Measurements from ENCODE around the gene SH3RF1. TPM values are rescaled to one million over a fixed set of nuclear protein-coding genes. Genes with fewer than 3 reads are reported as not detected.

Gene SH3RF1
- total RNA-seq, 1 experiment from 2014 or later, result 15.3 TPM

GRCh38 chr4:169248645-169249044 lies 22.1 kb downstream of the SH3RF1 start:
- no peak overlapping the region for H2AFZ ChIP-seq (ENCODE audit: low read length)
- Mint-ChIP-seq H3K9me3 (peaks cover 0 to 3% of the 10 kb centered on the region in 2 experiments; a peak in 1 of 5 replicates), H3K27ac (no peak overlapping the region), H3K4me3 (no peak overlapping the region), H3K36me3 (ENCODE audit: insufficient read depth in 1 of 3, low read depth in 3 of 3) (peaks cover 3 to 10% (median 9%) of the 10 kb centered on the region in 3 experiments; a peak in 6 of 7 replicates), H3K4me1 (peaks cover 52 to 61% of the 10 kb centered on the region in 2 experiments), H3K27me3 (ENCODE audit: low read depth) (no peaks in the 10 kb centered on the region)
- no peak overlapping the region for H3K56ac ChIP-seq (ENCODE audit: insufficient read length, low read depth, low read length)
- peaks cover 13% of the 10 kb centered on the region; the same call in 1 of the 2 replicates for H3K79me2 ChIP-seq (ENCODE audit: insufficient read depth, low read length)
- no peaks in the 10 kb centered on the region for H4K20me1 ChIP-seq (ENCODE audit: control insufficient read depth, insufficient read depth, insufficient read length)
- no peak overlapping the region for H3K18ac ChIP-seq (ENCODE audit: insufficient read length, low read depth, low read length)
- H3K14ac ChIP-seq (ENCODE audit: insufficient read depth, low read length), result no peak overlapping the region
- no peak overlapping the region for H4K5ac ChIP-seq (ENCODE audit: insufficient read length, low read depth, low read length)
- no peak overlapping the region for H4K91ac ChIP-seq (ENCODE audit: insufficient read length, low read depth, low read length)
- WGBS (ENCODE audit: extremely low coverage, insufficient read length, low lambda C conversion rate), result no CpG with 5 or more reads among the region's 8 CpGs
- no peak overlapping the region for H3K4ac ChIP-seq (ENCODE audit: low read depth, low read length)
- no peak overlapping the region for H2BK5ac ChIP-seq (ENCODE audit: insufficient read length, low read length)
- no peak overlapping the region for H2BK20ac ChIP-seq (ENCODE audit: low read depth, low read length, poor library complexity, severe bottlenecking)
- H3K9ac ChIP-seq (ENCODE audit: extremely low read depth, insufficient read length, low read length), result no peak overlapping the region
- H3T11ph ChIP-seq (ENCODE audit: low read length), result no peak overlapping the region
- no peak for DNase-seq
- H2BK15ac ChIP-seq (ENCODE audit: low read depth, low read length), result no peak overlapping the region
- H3K4me2 ChIP-seq (ENCODE audit: insufficient read depth, insufficient read length, low read length), result no peak overlapping the region
- peaks cover 11% of the 10 kb centered on the region; the same call in 1 of the 2 replicates for H3K4me1 ChIP-seq (ENCODE audit: insufficient read depth, low read length)
- no peak overlapping the region for H2AK5ac ChIP-seq (ENCODE audit: insufficient read length, low read length)
- no peaks in the 10 kb centered on the region for H3K79me1 ChIP-seq (ENCODE audit: insufficient read depth, low read depth, low read length, poor library complexity, severe bottlenecking)
- H3K27me3 ChIP-seq (ENCODE audit: insufficient read depth, low read length), result no peaks in the 10 kb centered on the region
- no peaks in the 10 kb centered on the region for H3K23me2 ChIP-seq (ENCODE audit: insufficient read length, low read depth, low read length, poor library complexity, severe bottlenecking)
- no peak overlapping the region for H3K27ac ChIP-seq (ENCODE audit: insufficient read length, low read depth, low read length)
- no peak overlapping the region for H2BK120ac ChIP-seq (ENCODE audit: low read depth, low read length, poor library complexity, severe bottlenecking)
- TF ChIP-seq CTCF (conservative IDR thresholded peaks at IDR 0.05), result no peak
- H4K8ac ChIP-seq (replicated peaks; ENCODE audit: insufficient read length, low read depth, low read length), result no peak overlapping the region
- H2BK12ac ChIP-seq (ENCODE audit: insufficient read length, low read depth, low read length), result no peak overlapping the region
- no peak overlapping the region for H3K23ac ChIP-seq (ENCODE audit: insufficient read length, low read depth, low read length)
- no peaks in the 10 kb centered on the region for H3K9me3 ChIP-seq (ENCODE audit: control insufficient read depth, low read depth, low read length)

Data from H9 (cell line).